NCI-H1417 treated with DMSO at 0.1 percent for 48 hours (cell line): Measurements from ENCODE around the gene CROCC2.

Source experiments
- DNase-seq: peaks from one replicate; lab custom pipeline; 2025; lab: John Stamatoyannopoulos, UW

The CROCC2 gene

GRCh38 chr2:241038374-241039180 lies 132.4 kb downstream of the CROCC2 start:
- no peak for DNase-seq

- DNase-seq: no peak
These were observed 133.3 kb downstream of the CROCC2 start for GRCh38 chr2:241039416-241039815.

DNA sequence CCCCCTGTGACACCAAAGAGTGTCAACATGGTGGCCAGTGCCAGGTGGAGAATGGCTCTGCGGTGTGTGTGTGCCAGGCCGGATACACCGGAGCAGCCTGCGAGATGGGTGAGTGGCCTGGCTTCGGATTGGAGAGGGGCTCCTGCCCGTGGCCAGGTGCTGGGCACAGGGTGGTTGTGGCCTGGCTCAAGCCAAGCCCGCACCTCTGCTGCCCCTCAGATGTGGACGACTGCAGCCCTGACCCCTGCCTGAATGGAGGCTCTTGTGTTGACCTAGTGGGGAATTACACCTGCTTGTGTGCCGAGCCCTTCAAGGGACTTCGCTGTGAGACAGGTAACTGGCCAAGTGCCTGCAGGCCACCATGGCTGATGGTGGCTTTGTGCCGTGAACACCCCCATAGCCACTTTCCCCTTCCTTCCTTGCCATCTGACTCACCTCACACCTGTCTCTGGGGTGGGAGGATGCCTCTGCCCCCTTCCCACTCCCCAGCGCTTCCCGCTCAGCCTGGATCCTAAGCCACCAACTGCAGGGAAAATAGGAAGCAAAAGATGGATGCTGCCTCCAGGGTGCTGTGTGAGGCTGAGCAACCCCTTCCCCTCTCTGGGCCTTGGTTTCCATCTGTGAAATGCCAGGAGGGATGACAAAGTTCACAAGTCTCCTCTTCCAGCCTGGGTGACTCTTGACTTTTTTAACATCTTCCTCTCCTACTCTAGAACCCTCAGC lies 134.1 kb downstream of the CROCC2 start:
- DNase-seq: no peak

DNA sequence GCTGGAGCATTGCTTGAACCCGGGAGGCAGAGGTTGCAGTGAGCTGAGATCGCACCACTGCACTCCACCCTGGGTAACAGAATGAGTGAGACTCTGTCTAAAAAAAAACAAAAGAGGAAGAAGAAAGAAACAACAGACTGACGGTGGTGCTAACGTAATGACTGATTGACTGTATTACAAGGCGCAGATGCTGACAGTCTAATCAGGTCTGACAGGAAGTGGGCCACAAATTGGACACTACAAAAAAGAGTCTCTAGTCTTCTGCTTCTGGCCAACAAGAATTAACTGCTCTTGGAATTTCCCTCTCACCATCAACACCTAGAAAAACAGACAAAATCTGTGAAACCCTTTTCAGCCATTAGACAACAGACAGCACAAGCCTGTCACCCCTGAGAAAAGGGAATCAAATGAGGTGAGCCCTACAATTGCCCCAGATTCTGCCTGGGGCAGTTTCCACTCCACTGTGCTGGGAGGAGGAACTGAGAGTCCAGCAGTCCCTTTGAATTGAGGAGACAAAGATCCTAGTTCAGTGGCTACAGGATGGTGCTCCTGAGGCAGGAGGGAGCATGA lies 135.5 kb downstream of the CROCC2 start:
- DNase-seq: no peak
